ENCODE measurements around the gene FBXO27. TPM values are rescaled to one million over a fixed set of nuclear protein-coding genes. Genes with fewer than 3 reads are reported as not detected.
"Not testable (repeated sequence)": the region's sequence is repeated elsewhere in the genome, so short reads cannot be mapped to it uniquely, and the experiment has no call there.

The FBXO27 gene
- total RNA-seq, 1 experiment from 2014 or later: 5.5 TPM

DNA sequence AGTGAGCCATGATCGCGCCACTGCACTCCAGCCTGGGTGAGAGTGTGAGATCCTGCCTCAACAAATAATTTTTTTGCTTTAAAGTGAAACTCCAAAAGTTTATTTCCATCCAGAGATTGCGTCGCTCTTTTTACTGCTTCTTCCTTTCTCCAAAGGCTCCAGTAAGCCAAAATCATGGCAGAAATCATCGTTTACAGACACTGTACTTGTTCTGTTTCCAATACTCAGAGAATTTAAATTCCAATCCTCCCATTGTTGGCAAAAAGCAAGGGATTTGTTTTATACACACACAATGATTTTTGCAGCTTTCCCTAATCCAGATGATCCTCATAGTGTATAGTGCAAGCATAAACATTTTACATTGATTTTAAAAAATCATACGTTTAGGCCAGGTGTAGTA lies 15.3 kb downstream of the FBXO27 start:
- Histone ChIP-seq H3K36me3 (replicated peaks; ENCODE audit: control insufficient read depth, insufficient read depth, low read length) (no peaks in the 10 kb centered on the region), H3K4me3 (ENCODE audit: insufficient read depth, low read depth, low read length) (no peak overlapping the region), H3K27me3 (ENCODE audit: control insufficient read depth, insufficient read depth, low read length) (no peaks in the 10 kb centered on the region)
- no peak for DNase-seq

DNA sequence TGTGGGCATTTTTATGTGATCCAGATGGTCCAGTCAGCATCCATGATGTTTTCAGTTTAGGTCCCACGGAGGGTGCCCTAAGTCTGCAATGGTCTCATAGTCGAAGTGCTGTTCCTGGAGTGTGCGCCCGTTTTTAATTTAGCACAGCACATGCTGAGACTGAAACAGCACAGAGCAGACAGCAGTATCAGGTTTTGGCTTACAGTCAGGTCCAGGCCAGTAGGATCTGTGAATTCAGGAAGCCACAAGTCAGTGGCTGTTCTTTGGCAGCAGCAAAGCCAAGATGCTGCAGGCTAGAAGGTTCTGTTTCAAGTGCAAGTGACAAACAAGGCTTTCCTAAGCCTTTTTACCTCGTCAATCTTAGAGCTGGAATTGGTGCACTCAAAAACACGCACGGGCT lies 18.3 kb downstream of the FBXO27 start:
- no peaks in the 10 kb centered on the region for H3K27me3 ChIP-seq (ENCODE audit: control insufficient read depth, insufficient read depth, low read length)
- no peaks in the 10 kb centered on the region for H3K36me3 ChIP-seq (replicated peaks; ENCODE audit: control insufficient read depth, insufficient read depth, low read length)
- no peak overlapping the region for H3K4me3 ChIP-seq (ENCODE audit: insufficient read depth, low read depth, low read length)
- DNase-seq: no peak

DNA sequence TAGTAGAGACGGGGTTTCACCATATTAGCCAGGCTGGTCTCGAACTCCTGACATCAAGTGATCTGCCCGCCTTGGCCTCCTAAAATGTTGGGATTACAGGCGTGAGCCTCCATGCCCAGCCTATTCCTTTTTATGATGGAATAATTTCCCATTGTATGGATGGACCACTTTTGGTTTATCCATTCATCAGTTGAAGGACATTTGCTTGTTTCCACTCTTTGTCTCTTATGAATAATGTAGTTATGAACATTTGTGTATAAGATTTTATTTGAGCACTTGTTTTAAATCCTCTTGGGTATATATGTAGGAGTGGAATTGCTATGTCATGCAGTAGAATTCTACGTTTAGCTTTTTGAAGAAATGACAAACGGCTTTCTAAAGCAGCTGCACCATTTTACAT lies 23.3 kb downstream of the FBXO27 start:
- no peak for DNase-seq
- Histone ChIP-seq H3K4me3 (ENCODE audit: insufficient read depth, low read depth, low read length) (no peak overlapping the region), H3K27me3 (ENCODE audit: control insufficient read depth, insufficient read depth, low read length) (no peaks in the 10 kb centered on the region), H3K36me3 (replicated peaks; ENCODE audit: control insufficient read depth, insufficient read depth, low read length) (no peaks in the 10 kb centered on the region)

DNA sequence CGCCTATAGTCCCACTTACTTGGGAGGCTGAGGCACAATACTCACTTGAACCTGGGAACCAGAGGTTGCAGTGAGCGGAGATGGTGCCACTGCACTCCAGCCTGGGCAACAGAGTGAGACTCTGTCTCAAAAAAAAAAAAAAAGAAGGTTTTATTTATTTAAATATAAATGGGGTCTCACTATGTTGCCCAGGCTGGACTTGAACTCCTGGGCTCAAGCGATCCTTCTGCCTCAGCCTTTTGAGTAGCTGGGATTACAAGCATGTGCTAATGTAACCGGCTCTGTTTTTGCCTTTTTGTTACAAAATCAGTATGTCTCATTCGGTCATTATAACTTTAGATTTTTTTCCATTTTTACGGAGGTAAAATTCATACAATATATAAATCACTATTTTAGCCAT lies 24.2 kb downstream of the FBXO27 start:
- no peak overlapping the region for H3K4me3 ChIP-seq (ENCODE audit: insufficient read depth, low read depth, low read length)
- DNase-seq: no peak
- H3K36me3 ChIP-seq (replicated peaks; ENCODE audit: control insufficient read depth, insufficient read depth, low read length): no peaks in the 10 kb centered on the region
- H3K27me3 ChIP-seq (ENCODE audit: control insufficient read depth, insufficient read depth, low read length): no peaks in the 10 kb centered on the region

DNA sequence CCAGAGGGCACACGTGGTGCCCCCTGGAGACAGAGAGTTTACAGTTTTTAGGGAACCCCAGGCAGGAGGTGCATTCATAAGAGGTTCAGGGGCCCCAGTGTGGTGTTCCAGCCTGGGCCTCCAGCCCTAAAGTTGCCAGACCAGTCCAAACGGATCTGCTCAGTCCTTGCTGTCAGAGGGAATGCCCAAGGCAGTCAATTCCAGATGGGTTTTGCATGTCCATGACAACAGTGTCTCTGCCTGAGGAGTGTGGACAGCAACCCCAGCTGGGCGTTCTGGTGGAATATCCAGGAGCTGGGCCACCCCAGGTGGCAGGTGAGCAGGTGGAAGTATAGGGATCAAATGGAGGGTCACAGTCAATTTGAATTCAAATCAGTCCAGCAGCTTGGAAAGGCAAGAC lies 25.3 kb downstream of the FBXO27 start:
- DNase-seq: no peak
- no peaks in the 10 kb centered on the region for H3K27me3 ChIP-seq (ENCODE audit: control insufficient read depth, insufficient read depth, low read length)
- no peaks in the 10 kb centered on the region for H3K36me3 ChIP-seq (replicated peaks; ENCODE audit: control insufficient read depth, insufficient read depth, low read length)
- no peak overlapping the region for H3K4me3 ChIP-seq (ENCODE audit: insufficient read depth, low read depth, low read length)

DNA sequence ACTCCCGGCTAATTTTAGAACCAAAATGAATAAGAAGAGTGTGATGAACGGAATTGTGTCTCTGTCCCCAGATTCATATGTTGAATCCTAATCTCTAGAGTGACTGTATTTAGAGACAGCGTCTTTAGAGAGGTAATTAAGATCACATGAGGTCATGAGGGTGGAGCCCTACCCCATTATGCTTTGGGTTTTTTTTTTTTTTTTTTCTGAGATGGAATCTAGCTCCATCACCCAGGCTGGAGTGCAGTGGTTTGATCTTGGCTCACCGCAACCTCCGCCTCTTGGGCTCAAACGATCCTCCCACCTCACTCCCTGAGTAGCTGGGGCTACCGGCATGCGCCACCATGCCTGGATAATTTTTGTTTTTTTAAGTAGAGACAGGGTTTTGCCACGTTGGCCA lies 27.9 kb downstream of the FBXO27 start:
- no peaks in the 10 kb centered on the region for H3K27me3 ChIP-seq (ENCODE audit: control insufficient read depth, insufficient read depth, low read length)
- no peaks in the 10 kb centered on the region for H3K36me3 ChIP-seq (replicated peaks; ENCODE audit: control insufficient read depth, insufficient read depth, low read length)
- no peak for DNase-seq
- no peak overlapping the region for H3K4me3 ChIP-seq (ENCODE audit: insufficient read depth, low read depth, low read length)

DNA sequence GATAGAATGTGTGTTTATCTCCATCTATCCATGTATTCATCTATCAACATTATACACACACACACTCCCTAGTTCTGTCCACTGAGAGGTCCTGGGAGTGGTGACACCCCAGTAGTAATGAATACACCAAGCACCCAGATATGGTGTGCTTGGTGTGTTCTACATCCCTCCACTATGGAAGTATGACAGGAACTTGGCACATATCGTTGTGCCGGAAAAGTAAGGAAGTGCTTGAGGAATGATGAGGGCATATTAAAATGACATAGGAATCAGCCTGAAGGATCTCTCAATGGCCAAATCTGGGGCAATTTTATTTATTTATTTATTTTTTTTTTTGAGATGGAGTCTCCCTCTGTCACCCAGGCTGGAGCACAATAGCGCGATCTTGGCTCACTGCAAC lies 28.6 kb downstream of the FBXO27 start:
- no peak overlapping the region for H3K4me3 ChIP-seq (ENCODE audit: insufficient read depth, low read depth, low read length)
- no peaks in the 10 kb centered on the region for H3K36me3 ChIP-seq (replicated peaks; ENCODE audit: control insufficient read depth, insufficient read depth, low read length)
- no peak for DNase-seq
- no peaks in the 10 kb centered on the region for H3K27me3 ChIP-seq (ENCODE audit: control insufficient read depth, insufficient read depth, low read length)

DNA sequence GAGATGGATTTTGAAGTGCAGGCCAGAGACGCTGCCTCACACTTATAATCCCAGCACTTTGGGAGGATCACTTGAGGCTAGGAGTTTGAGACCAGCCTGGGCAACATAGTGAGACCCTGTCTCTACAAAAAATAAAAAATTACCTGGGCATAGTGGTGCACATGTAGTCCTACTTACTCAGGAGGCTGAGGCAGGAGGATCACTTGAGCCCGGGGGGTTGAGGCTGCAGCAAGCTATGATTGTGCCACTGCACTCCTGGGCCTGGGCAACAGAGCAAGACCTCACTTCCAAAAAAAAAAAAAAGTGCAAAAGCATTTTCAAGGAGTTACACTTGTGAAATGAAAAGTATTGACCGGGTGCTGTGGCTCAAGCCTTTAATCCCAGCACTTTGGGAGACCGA lies 29.2 kb downstream of the FBXO27 start:
- Histone ChIP-seq H3K4me3 (ENCODE audit: insufficient read depth, low read depth, low read length) (no peak overlapping the region), H3K27me3 (ENCODE audit: control insufficient read depth, insufficient read depth, low read length) (no peaks in the 10 kb centered on the region), H3K36me3 (replicated peaks; ENCODE audit: control insufficient read depth, insufficient read depth, low read length) (no peaks in the 10 kb centered on the region)
- no peak for DNase-seq

DNA sequence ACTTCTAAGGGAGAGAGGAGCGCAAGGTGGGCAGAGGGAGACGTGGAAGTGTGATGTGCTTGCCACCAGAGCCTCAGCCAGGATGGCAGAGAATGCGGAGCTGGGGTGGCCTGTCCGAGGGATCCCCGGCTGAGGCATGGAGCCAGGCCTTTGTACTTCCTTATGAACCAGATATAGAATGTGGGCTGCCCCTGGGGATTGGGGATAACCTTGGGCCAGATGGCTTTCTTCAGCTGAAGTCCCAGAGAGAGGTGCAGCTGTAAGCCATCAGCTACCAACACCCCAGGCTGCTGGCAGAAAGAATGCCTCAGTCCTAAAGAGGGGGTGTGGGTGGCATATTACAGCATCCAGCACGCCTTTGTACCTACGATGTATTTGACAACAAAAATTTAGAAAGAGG lies 31.3 kb downstream of the FBXO27 start:
- H3K4me3 ChIP-seq (ENCODE audit: insufficient read depth, low read depth, low read length): no peak overlapping the region
- DNase-seq: no peak
- H3K36me3 ChIP-seq (replicated peaks; ENCODE audit: control insufficient read depth, insufficient read depth, low read length): no peaks in the 10 kb centered on the region

DNA sequence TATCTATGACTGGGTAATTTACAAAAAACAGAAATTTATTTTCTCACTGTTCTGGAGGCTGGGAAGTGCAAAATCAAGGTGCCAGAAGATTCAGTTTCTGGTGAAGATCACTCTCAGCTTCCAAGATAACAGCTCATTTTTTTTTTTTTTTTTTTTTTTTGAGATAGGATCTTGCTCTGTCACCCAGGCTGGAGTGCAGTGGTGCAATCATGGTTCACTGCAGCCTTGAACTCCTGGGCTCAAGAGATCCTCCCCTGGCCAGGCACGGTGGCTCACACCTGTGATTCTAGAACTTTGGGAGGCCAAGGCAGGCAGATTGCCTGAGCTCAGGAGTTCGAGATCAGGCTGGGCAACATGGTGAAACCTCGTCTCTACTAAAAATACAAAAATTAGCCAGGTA lies 34.8 kb downstream of the FBXO27 start:
- not testable (repeated sequence) for H3K27me3 ChIP-seq (ENCODE audit: control insufficient read depth, insufficient read depth, low read length); H3K4me3 ChIP-seq (ENCODE audit: insufficient read depth, low read depth, low read length); H3K36me3 ChIP-seq (replicated peaks; ENCODE audit: control insufficient read depth, insufficient read depth, low read length); DNase-seq

More for the DNA sequence above, 31.3 kb downstream of the FBXO27 start:
- no peaks in the 10 kb centered on the region for H3K27me3 ChIP-seq (ENCODE audit: control insufficient read depth, insufficient read depth, low read length)

DNA sequence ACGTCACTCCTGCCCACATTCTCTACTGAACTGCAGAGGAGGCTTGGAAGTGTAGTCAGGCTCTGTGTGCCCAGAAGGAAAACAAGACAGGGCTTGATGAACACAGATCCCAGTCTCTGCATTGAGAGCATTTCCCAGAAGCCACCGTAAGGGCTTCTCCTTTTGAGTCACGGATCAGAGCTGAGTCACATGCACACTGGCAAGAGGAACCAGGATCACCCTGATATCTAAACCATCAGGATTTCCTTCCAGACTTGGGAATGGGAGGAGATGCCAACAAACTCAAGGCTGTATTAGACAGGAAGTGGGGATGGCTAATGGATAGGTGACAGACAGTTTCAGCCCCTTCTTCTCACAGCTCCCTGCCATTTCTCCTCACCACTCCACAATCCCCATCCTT lies 39.1 kb downstream of the FBXO27 start:
- DNase-seq: no peak
- Histone ChIP-seq H3K4me3 (ENCODE audit: insufficient read depth, low read depth, low read length) (no peak overlapping the region), H3K27me3 (ENCODE audit: control insufficient read depth, insufficient read depth, low read length) (no peaks in the 10 kb centered on the region), H3K36me3 (replicated peaks; ENCODE audit: control insufficient read depth, insufficient read depth, low read length) (no peaks in the 10 kb centered on the region)

DNA sequence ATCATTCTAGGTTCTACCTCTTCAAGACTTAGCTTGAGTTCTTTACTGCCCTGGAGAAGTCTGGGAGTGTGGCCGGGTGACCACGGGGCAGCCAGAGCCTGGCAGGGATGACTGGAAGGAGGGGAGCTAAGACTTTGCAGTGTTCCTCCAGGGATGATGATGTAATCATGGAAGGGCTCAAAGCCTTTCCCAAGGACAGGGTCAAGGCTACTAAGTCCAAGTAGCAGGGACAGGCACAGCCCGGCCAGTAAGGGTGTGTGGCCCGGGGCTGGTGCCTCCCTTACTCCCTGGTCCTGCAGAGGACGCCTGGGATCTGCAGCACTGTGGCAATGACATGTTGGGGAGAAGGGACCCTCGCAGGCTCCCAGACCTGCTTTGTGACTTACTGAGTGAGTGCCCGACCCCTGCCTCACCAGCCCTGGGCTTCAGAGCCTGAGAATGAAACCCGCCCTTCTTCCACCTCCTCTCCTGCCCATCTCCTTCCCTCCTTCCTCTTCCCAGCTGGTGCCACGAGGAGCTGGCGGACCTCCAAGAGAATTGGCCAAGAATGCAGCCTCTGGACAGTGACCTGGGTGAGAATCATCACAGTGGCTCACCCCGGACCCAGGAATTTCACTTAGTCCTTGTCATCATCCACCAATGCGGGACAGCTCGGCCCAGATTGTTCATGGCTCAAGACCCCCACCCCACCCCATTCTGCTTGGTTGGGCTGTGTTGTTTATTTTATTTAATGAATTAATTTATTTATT lies 41.2 kb downstream of the FBXO27 start:
- no peak for DNase-seq
- Histone ChIP-seq H3K27me3 (ENCODE audit: control insufficient read depth, insufficient read depth, low read length) (no peaks in the 10 kb centered on the region), H3K4me3 (ENCODE audit: insufficient read depth, low read depth, low read length) (no peak overlapping the region), H3K36me3 (replicated peaks; ENCODE audit: control insufficient read depth, insufficient read depth, low read length) (no peaks in the 10 kb centered on the region)

DNA sequence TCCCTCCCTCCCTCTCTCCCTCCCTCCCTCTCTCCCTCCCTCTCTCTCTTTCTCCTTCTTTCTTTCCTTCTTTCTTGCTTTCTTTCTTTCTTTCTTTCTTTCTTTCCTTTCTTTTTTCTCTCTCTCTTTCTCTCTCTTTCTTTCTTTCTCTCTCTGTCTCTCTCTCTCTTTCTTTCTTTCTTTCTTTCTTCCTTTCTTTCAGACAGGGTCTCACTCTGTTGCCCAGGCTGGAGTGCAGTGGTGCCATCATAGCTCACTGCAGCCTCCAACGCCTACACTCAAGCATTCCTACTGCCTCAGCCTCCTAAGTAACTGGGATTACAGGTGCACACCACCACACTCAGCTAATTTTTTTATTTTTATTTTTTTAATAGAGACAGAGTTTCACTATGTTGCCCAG lies 42.7 kb downstream of the FBXO27 start:
- not testable (repeated sequence) for H3K27me3 ChIP-seq (ENCODE audit: control insufficient read depth, insufficient read depth, low read length); H3K4me3 ChIP-seq (ENCODE audit: insufficient read depth, low read depth, low read length); DNase-seq; H3K36me3 ChIP-seq (replicated peaks; ENCODE audit: control insufficient read depth, insufficient read depth, low read length)

DNA sequence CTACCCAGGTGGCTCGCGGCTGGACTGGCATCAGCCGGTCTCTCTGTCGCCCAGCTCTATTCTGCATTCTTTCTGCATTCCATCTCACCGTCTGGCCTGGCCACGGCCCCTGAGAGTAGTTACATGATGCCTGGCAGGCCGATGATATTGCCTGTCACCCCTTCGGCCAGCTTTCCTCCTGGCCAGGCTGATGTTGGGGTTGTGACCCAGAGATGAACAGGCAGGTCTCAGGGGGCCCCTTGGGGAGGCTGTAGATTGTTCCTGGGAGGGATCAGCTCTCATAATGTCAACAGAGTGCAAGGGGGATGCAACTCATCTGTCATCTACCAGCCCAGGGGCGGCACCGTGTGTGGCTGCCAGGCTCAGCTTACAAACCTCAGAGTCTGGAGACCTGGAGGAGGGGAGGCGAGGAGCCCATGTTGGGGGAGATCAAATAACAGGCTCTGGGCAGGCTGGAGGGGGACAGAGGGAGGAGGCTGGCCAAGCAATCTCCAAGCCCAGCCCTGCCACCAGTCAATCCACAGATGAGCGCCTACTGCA lies 43.2 kb downstream of the FBXO27 start:
- Histone ChIP-seq H3K27me3 (ENCODE audit: control insufficient read depth, insufficient read depth, low read length) (no peaks in the 10 kb centered on the region), H3K36me3 (replicated peaks; ENCODE audit: control insufficient read depth, insufficient read depth, low read length) (no peaks in the 10 kb centered on the region), H3K4me3 (ENCODE audit: insufficient read depth, low read depth, low read length) (no peak overlapping the region)
- peak; percentile 57 for DNase-seq

DNA sequence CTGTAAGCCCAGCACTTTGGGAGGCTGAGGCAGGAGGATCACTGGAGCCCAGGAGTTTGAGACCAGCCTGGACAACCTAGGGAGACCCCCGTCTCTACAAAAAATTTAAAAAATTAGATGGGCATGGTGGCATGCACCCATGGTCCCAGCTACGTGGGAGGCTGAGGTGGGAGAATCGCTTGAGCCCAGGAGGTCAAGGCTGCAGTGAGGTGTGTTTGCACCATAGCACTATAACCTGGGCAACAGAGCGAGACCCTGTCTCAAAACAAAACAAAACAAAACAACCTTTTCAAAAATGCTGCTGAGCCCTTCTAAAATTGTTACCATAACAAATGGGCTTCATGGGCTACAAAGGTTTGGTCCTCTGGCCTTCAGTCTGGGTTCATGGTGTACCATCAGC lies 43.7 kb downstream of the FBXO27 start:
- not testable (repeated sequence) for H3K36me3 ChIP-seq (replicated peaks; ENCODE audit: control insufficient read depth, insufficient read depth, low read length); H3K27me3 ChIP-seq (ENCODE audit: control insufficient read depth, insufficient read depth, low read length); DNase-seq; H3K4me3 ChIP-seq (ENCODE audit: insufficient read depth, low read depth, low read length)

DNA sequence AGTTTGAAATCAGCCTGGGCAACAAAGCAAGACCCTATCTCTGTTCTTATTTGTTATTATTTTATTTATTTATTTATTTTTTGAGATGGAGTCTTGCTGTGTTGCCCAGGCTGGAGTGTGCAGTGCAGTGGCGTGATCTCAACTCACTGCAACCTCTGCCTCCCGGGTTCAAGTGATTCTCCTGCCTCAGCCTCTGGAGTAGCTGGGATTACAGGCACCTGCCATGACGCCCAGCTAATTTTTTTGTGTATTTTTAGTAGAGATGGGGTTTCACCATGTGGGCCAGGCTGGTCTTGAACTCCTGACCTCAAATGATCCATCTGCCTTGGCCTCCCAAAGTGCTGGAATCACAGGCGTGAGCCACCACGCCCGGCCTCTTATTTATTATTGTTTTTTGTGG lies 44.6 kb downstream of the FBXO27 start:
- H3K36me3 ChIP-seq (replicated peaks; ENCODE audit: control insufficient read depth, insufficient read depth, low read length); H3K27me3 ChIP-seq (ENCODE audit: control insufficient read depth, insufficient read depth, low read length); H3K4me3 ChIP-seq (ENCODE audit: insufficient read depth, low read depth, low read length); DNase-seq: not testable (repeated sequence)

All from H7 (cell line).